HCT116 (cell line): ENCODE results near the gene STRBP. TPM values are rescaled to one million over a fixed set of nuclear protein-coding genes. Genes with fewer than 3 reads are reported as not detected.
"Not testable (repeated sequence)": the region's sequence is repeated elsewhere in the genome, so short reads cannot be mapped to it uniquely, and the experiment has no call there.

Experiments
- ATAC-seq: fragments of 200-7000 bp; cut with Tn5 transposase; 2 replicates; pipeline ENCODE4 v1.9.1; 2020; ENCODE audit warnings: mild to moderate bottlenecking, moderate library complexity
- BruUV-seq: library from RNA; stranded (reverse); fragments of 400-500 nt; replicated peaks from 2 replicates; lab custom pipeline; 2021; lab: Mats Ljungman, UMichigan
- CTCF ChIA-PET: fragments of 300-600 bp; sonication (Branson Sonifier 250); formaldehyde crosslinking; loops from one replicate; lab custom pipeline; 2021; ENCODE audit warnings: antibody characterized with exemption; lab: Charles Lee
- POLR2A ChIA-PET: fragments of 300-600, 350-600 bp; sonication (Branson Sonifier 250); formaldehyde crosslinking; loops from one replicate; lab custom pipeline; 2021; ENCODE audit warnings: antibody characterized with exemption; lab: Charles Lee
- RAD21 ChIA-PET, 2 experiments: fragments of 300-600 bp; sonication (Branson Sonifier 250); formaldehyde crosslinking; loops; one replicate each; lab custom pipeline; 2023; ENCODE audit warnings: low total read pairs in 2 of 2; ENCODE audit not compliant: uncharacterized antibody in 2 of 2, unreplicated experiment in 2 of 2, low non-redundant PET in 1 of 2; lab: Charles Lee
- DNase-seq: peaks from one replicate; pipeline ENCODE4 v3.0.0-alpha.2; 2010; ENCODE audit warnings: low read depth, low spot score
- H2AFZ ChIP-seq: fragments of 200-600 bp; shearing (Covaris generic), sonication (generic); 2 replicates; pipeline ENCODE4 v1.6.1; 2017; ENCODE audit warnings: low read depth, mixed run types, mixed read lengths, antibody characterized with exemption, low read length; ENCODE audit not compliant: poor library complexity, severe bottlenecking
- H3K27ac ChIP-seq: 2 replicates; pipeline ENCODE4 v1.5.1; 2012; ENCODE audit warnings: low read depth, low read length
- H3K27me3 ChIP-seq: fragments of 200-600 bp; sonication (generic); 2 replicates; pipeline ENCODE4 v1.6.1; 2016; ENCODE audit warnings: mixed run types, low read length, mixed read lengths; ENCODE audit not compliant: insufficient read depth
- H3K36me3 ChIP-seq, 2 experiments: fragments of 200-500 bp in 1 of 2; fragments of 200-600 bp in 1 of 2; sonication (Bioruptor generic) in 1 of 2; sonication (generic) in 1 of 2; 2 replicates each; pipeline versions ENCODE4 v1.5.1 to v1.6.1; 2014 to 2016; ENCODE audit warnings: low read length in 2 of 2, inconsistent platforms in 1 of 2, mixed read lengths in 1 of 2, mixed run types in 1 of 2; ENCODE audit not compliant: insufficient read depth in 2 of 2, control insufficient read depth in 1 of 2
- H3K4me1 ChIP-seq, 2 experiments: fragments of 200-600 bp in 1 of 2; sonication (generic) in 1 of 2; 2 replicates each; pipeline versions ENCODE4 v1.5.1 to v1.6.1; 2012 to 2017; ENCODE audit warnings: low read length in 2 of 2, inconsistent platforms in 1 of 2, mild to moderate bottlenecking in 1 of 2, mixed read lengths in 1 of 2, mixed run types in 1 of 2, moderate library complexity in 1 of 2; ENCODE audit not compliant: insufficient read depth in 2 of 2, control insufficient read depth in 1 of 2
- H3K4me2 ChIP-seq: fragments of 200-600 bp; sonication (generic); 2 replicates; pipeline ENCODE4 v1.6.1; 2017; ENCODE audit warnings: mixed run types, low read length, mixed read lengths
- H3K4me3 ChIP-seq, 2 experiments: fragments of 200-600 bp in 1 of 2; sonication (generic) in 1 of 2; replicated peaks in 1 of 2; 2 replicates each; pipeline ENCODE4 v1.5.1; 2011 to 2016; ENCODE audit warnings: low read length in 2 of 2, control low read depth in 1 of 2, low read depth in 1 of 2, mild to moderate bottlenecking in 1 of 2, mixed read lengths in 1 of 2, mixed run types in 1 of 2
- H3K79me2 ChIP-seq: fragments of 200-600 bp; sonication (generic); 2 replicates; pipeline ENCODE4 v1.6.1; 2017; ENCODE audit warnings: mild to moderate bottlenecking, mixed run types, low read length, moderate library complexity, mixed read lengths; ENCODE audit not compliant: insufficient read depth
- H3K9ac ChIP-seq: fragments of 200-600 bp; sonication (generic); 2 replicates; pipeline ENCODE4 v1.6.1; 2016; ENCODE audit warnings: low read length, mixed read lengths
- H3K9me2 ChIP-seq: fragments of 200-600 bp; sonication (generic), shearing (Covaris generic); 2 replicates; pipeline ENCODE4 v1.6.1; 2017; ENCODE audit warnings: mixed run types, mild to moderate bottlenecking, moderate library complexity; ENCODE audit not compliant: insufficient read depth
- H3K9me3 ChIP-seq, 2 experiments: fragments of 200-500 bp in 1 of 2; fragments of 200-600 bp in 1 of 2; sonication (Bioruptor generic) in 1 of 2; sonication (generic) in 1 of 2; 2 replicates each; pipeline ENCODE4 v1.6.1; 2014 to 2017; ENCODE audit warnings: low read length in 2 of 2, mixed read lengths in 2 of 2, inconsistent platforms in 1 of 2, low read depth in 1 of 2, mild to moderate bottlenecking in 1 of 2, mixed run types in 1 of 2, moderate library complexity in 1 of 2; ENCODE audit not compliant: control insufficient read depth in 1 of 2, insufficient read depth in 1 of 2
- H4K20me1 ChIP-seq: fragments of 200-600 bp; sonication (generic), shearing (Covaris generic); 2 replicates; pipeline ENCODE4 v1.6.1; 2017; ENCODE audit warnings: mixed run types, mild to moderate bottlenecking, moderate library complexity; ENCODE audit not compliant: insufficient read depth
- ELF1 ChIP-seq: IDR thresholded peaks from 2 replicates; pipeline ENCODE4 v1.6.1; 2012; ENCODE audit warnings: low read depth, borderline replicate concordance
- SIN3A ChIP-seq: IDR thresholded peaks from 2 replicates; pipeline ENCODE4 v1.6.1; 2012; ENCODE audit warnings: low read depth
- SP1 ChIP-seq: IDR thresholded peaks from 2 replicates; pipeline ENCODE4 v1.6.1; 2012; ENCODE audit warnings: low read depth
- YY1 ChIP-seq: IDR thresholded peaks from 2 replicates; pipeline ENCODE4 v1.6.1; 2011; ENCODE audit warnings: low read length, low read depth, moderate library complexity, mild to moderate bottlenecking; ENCODE audit not compliant: insufficient replicate concordance; ENCODE audit errors: extremely low read depth
- intact Hi-C: fragments of 100-400 bp; cut with micrococcal nuclease; formaldehyde crosslinking; loops from 2 replicates; pipeline ENCODE4 v1.10.0; 2022
- total RNA-seq: library from RNA; stranded (reverse); gene quantifications from one replicate; pipeline ENCODE4 v1.2.1, GENCODE V29; 2021; ENCODE audit not compliant: unreplicated experiment

The STRBP gene
- total RNA-seq, 1 experiment from 2014 or later = 30.4 TPM

- POLR2A ChIA-PET = no interaction called here
- no peaks in the 10 kb centered on the region for H3K27me3 ChIP-seq
- BruUV-seq = no TSS peak
- CTCF ChIA-PET = no interaction called here
- DNase-seq (no peak), ATAC-seq (no peak)
- TF ChIP-seq ELF1 (no peak), SIN3A (no peak), YY1 (no peak), SP1 (no peak)
- no peak overlapping the region for H3K4me2 ChIP-seq
- H2AFZ ChIP-seq = no peak overlapping the region
- H3K4me3 ChIP-seq = no peak overlapping the region
- H3K9me2 ChIP-seq = no peaks in the 10 kb centered on the region
- H3K79me2 ChIP-seq = no peaks in the 10 kb centered on the region
- H3K9ac ChIP-seq = no peak overlapping the region
- no peaks in the 10 kb centered on the region for H3K9me3 ChIP-seq
- no peaks in the 10 kb centered on the region for H4K20me1 ChIP-seq
- intact Hi-C loops = no loop called here
- no peaks in the 10 kb centered on the region for H3K4me1 ChIP-seq
- no peak overlapping the region for H3K27ac ChIP-seq
- H3K36me3 ChIP-seq = no peaks in the 10 kb centered on the region
- RAD21 ChIA-PET = no interaction called here
Observed at GRCh38 chr9:123276551-123276950, 8.2 kb upstream of the STRBP start.

- H3K9ac ChIP-seq, BruUV-seq, CTCF ChIA-PET, H3K9me2 ChIP-seq, RAD21 ChIA-PET, H3K27me3 ChIP-seq, H3K4me3 ChIP-seq, H3K36me3 ChIP-seq, H3K9me3 ChIP-seq, H2AFZ ChIP-seq, H4K20me1 ChIP-seq, POLR2A ChIA-PET, DNase-seq, H3K4me2 ChIP-seq, intact Hi-C loops, H3K27ac ChIP-seq, ATAC-seq: not testable (repeated sequence)
- H3K79me2 ChIP-seq = peaks cover 19% of the 10 kb centered on the region
- H3K4me1 ChIP-seq = peaks cover 5 to 20% of the 10 kb centered on the region in 2 experiments; a peak in 2 of 4 replicates
Observed at GRCh38 chr9:123271133-123271532, 2.7 kb upstream of the STRBP start.
